ENCODE measurements around the gene NAT9. TPM values are rescaled to one million over a fixed set of nuclear protein-coding genes. Genes with fewer than 3 reads are reported as not detected.

NAT9 gene
- total RNA-seq, 4 donors from 2014 or later = 27.5 to 78.6 (median 43.2) TPM

DNA sequence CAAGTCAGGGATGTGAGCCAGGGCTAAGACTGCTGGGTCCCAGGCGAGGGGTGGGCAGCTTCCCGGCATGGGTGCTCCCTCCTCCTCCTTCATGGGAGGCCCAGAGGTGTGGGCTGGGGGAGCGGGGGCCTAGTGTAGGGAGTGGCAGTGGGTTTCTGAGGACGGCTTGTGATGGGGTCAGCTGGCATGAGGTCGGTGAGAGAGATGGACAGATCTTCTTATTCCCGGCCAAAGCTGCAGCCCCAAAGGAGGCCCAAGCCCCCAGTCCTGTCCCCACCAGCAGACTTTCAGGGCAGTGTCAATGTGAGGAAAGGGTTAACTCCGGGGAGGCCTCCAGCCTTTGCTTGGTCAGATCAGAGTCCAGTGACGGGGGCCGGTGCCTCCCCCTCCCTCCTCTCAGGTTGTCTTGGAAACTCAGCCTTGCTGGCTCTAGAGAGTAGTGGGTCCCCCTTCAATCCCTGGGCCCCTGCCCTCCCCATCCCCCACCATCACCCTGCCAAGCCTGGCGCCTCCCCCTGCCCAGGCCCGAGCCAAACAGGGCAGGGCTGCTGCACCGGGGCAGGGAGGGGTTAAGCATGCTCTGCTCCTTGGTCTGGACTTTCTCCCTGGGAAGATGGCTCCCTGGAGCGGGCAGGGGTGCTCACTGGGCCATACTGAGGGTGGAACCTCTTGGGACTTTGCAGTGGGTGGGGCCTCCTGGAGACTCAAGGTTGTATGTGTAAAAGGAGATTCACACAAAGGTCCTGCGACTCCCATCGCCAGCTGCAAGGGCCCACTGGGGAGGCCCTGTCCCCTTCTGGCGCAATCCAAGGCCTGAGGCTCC, 12.4 kb downstream of the NAT9 start:
- Histone ChIP-seq H3K9me3 (no peaks in the 10 kb centered on the region), H3K27ac (peak overlapping the region in 3 of 4 donors; percentile 72 to 91 (median 85)), H3K4me3 (no peak overlapping the region), H3K36me3 (peaks cover 0 to 6% (median 0%) of the 10 kb centered on the region in 3 donors), H3K27me3 (no peaks in the 10 kb centered on the region), H3K4me1 (peaks cover 5 to 85% (median 66%) of the 10 kb centered on the region in 4 donors)
- TF ChIP-seq CTCF (IDR thresholded peaks at IDR 0.05) (no peak), EP300 (IDR thresholded peaks at IDR 0.05) (no peak), POLR2A (IDR thresholded peaks at IDR 0.05) (no peak)
- WGBS, 2 donors = 33 to 38% methylated on average over 13 to 15 of the region's 16 CpGs
- DNase-seq (ENCODE audit: low spot score in 2 of 2) = no peak

DNA sequence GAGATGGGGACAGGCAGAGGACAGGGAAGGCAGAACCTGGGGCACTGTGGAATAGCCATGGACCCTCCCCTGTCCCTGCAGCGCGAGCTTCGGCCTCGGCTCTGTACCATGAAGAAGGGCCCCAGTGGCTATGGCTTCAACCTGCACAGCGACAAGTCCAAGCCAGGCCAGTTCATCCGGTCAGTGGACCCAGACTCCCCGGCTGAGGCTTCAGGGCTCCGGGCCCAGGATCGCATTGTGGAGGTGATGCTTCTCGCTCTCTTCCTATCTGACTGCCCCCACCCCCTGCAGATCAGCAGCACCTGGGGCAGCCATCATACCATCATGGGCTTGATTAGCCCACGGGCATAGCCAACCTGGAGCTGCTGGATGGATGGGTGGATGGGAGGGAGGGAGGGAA, 14.2 kb downstream of the NAT9 start:
- Histone ChIP-seq H3K27ac (peak overlapping the region in 2 of 4 donors; percentile 85 to 91), H3K27me3 (no peaks in the 10 kb centered on the region)
- 82 to 90% methylated on average over 9 to 11 of the region's 11 CpGs for WGBS, 2 donors

DNA sequence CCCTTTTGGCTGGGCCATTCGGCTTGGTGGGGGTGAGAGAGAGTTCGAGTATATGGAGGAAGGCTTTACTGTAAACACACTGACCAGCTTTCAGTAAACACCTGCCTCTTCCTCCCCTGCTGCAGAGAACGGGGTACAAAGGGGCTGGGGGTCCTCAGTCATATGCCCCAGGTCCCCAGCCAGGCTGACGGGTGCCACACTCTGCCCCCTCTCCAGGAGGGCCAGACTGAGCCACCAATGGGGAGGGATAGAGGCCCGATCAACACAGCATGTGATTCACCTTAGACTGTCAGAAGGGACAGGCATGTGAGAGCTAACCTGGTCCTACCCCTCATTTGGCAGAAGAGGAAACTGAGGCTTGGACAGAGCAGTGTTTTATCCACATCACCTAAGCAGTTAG, 14.7 kb downstream of the NAT9 start:
- H3K4me1 ChIP-seq = peaks cover 5 to 85% (median 75%) of the 10 kb centered on the region in 4 donors
- H3K9me3 ChIP-seq = no peaks in the 10 kb centered on the region
- peak overlapping the region in 3 of 4 donors; percentile 78 to 91 (median 85) for H3K27ac ChIP-seq
- H3K27me3 ChIP-seq = no peaks in the 10 kb centered on the region
- WGBS, 2 donors = 23 to 56% methylated on average over 3 to 5 of the region's 5 CpGs
- no peaks in the 10 kb centered on the region for H3K36me3 ChIP-seq
- TF ChIP-seq EP300 (IDR thresholded peaks at IDR 0.05) = no peak
- TF ChIP-seq CTCF (IDR thresholded peaks at IDR 0.05) = no peak
- no peak for TF ChIP-seq POLR2A (IDR thresholded peaks at IDR 0.05)
- no peak for DNase-seq (ENCODE audit: low spot score in 2 of 2)
- no peak overlapping the region for H3K4me3 ChIP-seq

More for the DNA sequence above, 14.2 kb downstream of the NAT9 start:
- Histone ChIP-seq H3K4me1 (peaks cover 5 to 85% (median 73%) of the 10 kb centered on the region in 4 donors), H3K9me3 (no peaks in the 10 kb centered on the region), H3K4me3 (no peak overlapping the region), H3K36me3 (no peaks in the 10 kb centered on the region)
- TF ChIP-seq POLR2A (IDR thresholded peaks at IDR 0.05) (no peak), EP300 (IDR thresholded peaks at IDR 0.05) (no peak), CTCF (IDR thresholded peaks at IDR 0.05) (no peak)
- DNase-seq (ENCODE audit: low spot score in 2 of 2) = no peak

DNA sequence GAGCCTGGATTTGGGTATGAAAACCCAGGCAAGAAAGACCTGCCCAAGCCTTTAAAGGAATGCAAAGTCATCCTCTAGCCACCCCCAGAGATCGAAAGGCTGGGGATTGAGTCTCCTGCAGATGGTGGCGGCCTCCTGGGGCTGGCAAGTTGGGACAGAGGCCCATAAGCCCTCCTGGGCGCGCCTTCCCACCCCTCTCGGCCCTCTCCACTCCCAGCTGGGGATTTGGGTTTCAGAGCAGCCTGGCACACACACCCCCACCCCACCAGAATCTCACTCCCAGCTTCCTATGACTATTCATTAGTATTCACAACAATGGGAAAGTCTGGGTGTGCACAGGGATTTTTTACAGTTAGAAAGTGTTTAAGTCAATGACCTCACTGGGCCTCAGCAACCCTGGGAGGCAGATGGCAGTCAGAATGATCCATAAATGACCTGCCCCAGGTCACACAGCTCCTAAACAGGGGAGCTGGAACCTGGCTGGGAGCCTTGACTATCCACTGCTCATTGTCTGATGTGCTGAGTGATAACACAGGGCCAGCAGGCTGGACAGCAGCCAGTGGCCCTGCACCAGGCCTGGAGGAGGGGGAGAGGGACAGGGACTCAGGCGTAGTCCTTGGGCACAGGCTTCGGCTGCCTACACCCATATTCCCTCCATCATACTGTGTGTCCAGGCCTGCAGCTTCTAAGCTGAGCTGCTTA, 15.6 kb downstream of the NAT9 start:
- Histone ChIP-seq H3K9me3 (no peaks in the 10 kb centered on the region), H3K27me3 (no peaks in the 10 kb centered on the region), H3K4me1 (peaks cover 5 to 91% (median 76%) of the 10 kb centered on the region in 4 donors), H3K4me3 (no peak overlapping the region), H3K27ac (peak overlapping the region; percentile 8 to 91 (median 82)), H3K36me3 (no peaks in the 10 kb centered on the region)
- no peak for DNase-seq (ENCODE audit: low spot score in 2 of 2)
- no peak for TF ChIP-seq EP300 (IDR thresholded peaks at IDR 0.05)
- no peak for TF ChIP-seq POLR2A (IDR thresholded peaks at IDR 0.05)
- no peak for TF ChIP-seq CTCF (IDR thresholded peaks at IDR 0.05)
- WGBS, 2 donors = 44 to 55% methylated on average over 6 to 7 of the region's 7 CpGs

GRCh38 chr17:74759941-74760340, 16.2 kb downstream of the NAT9 start:
- TF ChIP-seq POLR2A (IDR thresholded peaks at IDR 0.05) (no peak), CTCF (IDR thresholded peaks at IDR 0.05) (no peak), EP300 (IDR thresholded peaks at IDR 0.05) (no peak)
- Histone ChIP-seq H3K36me3 (no peaks in the 10 kb centered on the region), H3K27me3 (no peaks in the 10 kb centered on the region), H3K4me3 (no peak overlapping the region), H3K4me1 (peaks cover 5 to 97% (median 79%) of the 10 kb centered on the region in 4 donors), H3K27ac (peak overlapping the region; percentile 8 to 91 (median 82)), H3K9me3 (no peaks in the 10 kb centered on the region)
- DNase-seq (ENCODE audit: low spot score in 2 of 2) = no peak
- 46 to 60% methylated on average over 10 of the region's 10 CpGs for WGBS, 2 donors

Data from tibial nerve (tissue), 4 donors.